Esophagus squamous epithelium (tissue), 4 donors: ENCODE measurements around the gene MYOCOS.

Experiments
- POLR2A ChIP-seq, 4 donors: fragments of 450-650 bp; IDR thresholded peaks; one replicate each; pipeline ENCODE4 v1.6.1; 2017; ENCODE audit warnings: antibody characterized with exemption in 4 of 4, mild to moderate bottlenecking in 4 of 4, moderate library complexity in 3 of 4
- TF ChIP-seq, protein P1 (sequence below), 6 experiments: fragments of 450-650 bp in 4 of 6; fragments of 200-600 bp in 2 of 6; sonication (generic) in 2 of 6; IDR thresholded peaks; one replicate each; pipeline ENCODE4 v1.5.1; 2016 to 2019; ENCODE audit warnings: antibody characterized with exemption in 6 of 6, mild to moderate bottlenecking in 4 of 6, moderate library complexity in 4 of 6

DNA sequence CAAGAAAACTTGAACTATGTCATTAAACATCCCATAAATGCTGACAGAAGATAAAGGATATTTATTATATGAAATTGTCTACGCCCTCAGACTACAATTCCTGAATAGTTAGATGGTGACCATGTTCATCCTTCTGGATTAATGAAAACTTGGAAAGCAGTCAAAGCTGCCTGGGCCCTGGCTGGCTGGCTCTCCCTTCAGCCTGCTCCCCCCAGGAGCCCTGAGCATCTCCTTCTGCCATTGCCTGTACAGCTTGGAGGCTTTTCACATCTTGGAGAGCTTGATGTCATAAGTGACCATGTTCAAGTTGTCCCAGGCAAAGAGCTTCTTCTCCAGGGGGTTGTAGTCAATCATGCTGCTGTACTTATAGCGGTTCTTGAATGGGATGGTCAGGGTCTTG is 13.6 kb downstream of the MYOCOS start:
- TF ChIP-seq, protein P1, sequence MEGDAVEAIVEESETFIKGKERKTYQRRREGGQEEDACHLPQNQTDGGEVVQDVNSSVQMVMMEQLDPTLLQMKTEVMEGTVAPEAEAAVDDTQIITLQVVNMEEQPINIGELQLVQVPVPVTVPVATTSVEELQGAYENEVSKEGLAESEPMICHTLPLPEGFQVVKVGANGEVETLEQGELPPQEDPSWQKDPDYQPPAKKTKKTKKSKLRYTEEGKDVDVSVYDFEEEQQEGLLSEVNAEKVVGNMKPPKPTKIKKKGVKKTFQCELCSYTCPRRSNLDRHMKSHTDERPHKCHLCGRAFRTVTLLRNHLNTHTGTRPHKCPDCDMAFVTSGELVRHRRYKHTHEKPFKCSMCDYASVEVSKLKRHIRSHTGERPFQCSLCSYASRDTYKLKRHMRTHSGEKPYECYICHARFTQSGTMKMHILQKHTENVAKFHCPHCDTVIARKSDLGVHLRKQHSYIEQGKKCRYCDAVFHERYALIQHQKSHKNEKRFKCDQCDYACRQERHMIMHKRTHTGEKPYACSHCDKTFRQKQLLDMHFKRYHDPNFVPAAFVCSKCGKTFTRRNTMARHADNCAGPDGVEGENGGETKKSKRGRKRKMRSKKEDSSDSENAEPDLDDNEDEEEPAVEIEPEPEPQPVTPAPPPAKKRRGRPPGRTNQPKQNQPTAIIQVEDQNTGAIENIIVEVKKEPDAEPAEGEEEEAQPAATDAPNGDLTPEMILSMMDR (IDR thresholded peaks at IDR 0.05): no peak
- no peak for TF ChIP-seq POLR2A (IDR thresholded peaks at IDR 0.05)
